ENCODE results near the gene PPP2R5B. TPM values are rescaled to one million over a fixed set of nuclear protein-coding genes. Genes with fewer than 3 reads are reported as not detected.
A peak's percentile ranks its signal among the peaks of the same experiment; 100 is the strongest.

Gene PPP2R5B
- total RNA-seq, 1 donor from 2014 or later = 13.3 TPM

DNA sequence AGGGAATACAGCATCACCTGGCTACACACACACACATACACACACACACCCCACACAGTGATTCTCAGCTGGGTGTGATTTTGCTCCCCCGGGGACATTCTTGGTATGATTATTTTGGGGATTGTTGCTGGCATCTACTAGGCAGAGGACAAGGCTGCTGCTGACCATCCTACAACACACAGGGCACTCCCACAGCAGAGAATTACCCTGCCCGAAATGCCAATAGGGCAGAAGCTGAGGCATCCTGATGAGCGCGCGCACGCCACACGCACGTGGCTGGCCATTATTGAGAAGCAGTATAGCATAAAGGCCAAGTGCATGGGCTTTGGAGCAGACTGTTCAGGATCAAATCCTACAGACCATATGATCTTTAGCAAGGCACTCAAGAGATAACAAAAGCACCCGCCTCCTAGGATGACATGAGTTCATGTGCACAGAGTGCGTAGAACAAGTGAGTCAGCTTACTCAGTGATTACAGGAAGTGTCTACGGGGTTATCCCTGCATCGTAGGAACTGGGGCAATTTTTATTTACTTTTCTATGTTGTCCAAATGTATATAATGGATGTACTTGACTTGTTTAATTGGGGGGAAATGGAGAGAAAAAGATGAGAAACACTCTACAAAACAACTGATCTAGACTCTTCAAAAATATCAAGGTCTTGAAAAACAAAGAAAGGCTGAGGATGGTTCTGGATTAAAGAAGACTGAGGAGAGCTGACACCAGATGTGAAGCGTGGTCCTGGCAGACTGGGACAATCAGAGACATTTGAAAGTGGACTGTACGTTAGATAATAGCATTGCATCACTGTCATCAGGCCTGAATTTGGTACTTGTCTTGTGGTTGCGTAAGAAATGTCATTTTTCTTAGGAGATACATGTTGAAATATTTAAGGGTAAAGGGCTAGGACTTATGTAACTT, 38.9 kb upstream of the PPP2R5B start:
- no peaks in the 10 kb centered on the region for H3K36me3 Mint-ChIP-seq (ENCODE audit: low read depth, unreplicated experiment)
- no peak overlapping the region for H3K27ac Mint-ChIP-seq (ENCODE audit: unreplicated experiment)
- H3K9me3 Mint-ChIP-seq (ENCODE audit: unreplicated experiment) = no peaks in the 10 kb centered on the region
- DNase-seq (ENCODE audit: low spot score) = no peak
- TF ChIP-seq CTCF (IDR thresholded peaks at IDR 0.05; ENCODE audit: unreplicated experiment) = no peak
- H3K27me3 Mint-ChIP-seq (ENCODE audit: unreplicated experiment) = peaks cover 2% of the 10 kb centered on the region
- peaks cover 13% of the 10 kb centered on the region for H3K4me1 Mint-ChIP-seq (ENCODE audit: unreplicated experiment)
- no peak overlapping the region for H3K4me3 Mint-ChIP-seq (ENCODE audit: unreplicated experiment)

- no peaks in the 10 kb centered on the region for H3K36me3 Mint-ChIP-seq (ENCODE audit: low read depth, unreplicated experiment)
- peak overlapping the region; percentile 82 for H3K4me3 Mint-ChIP-seq (ENCODE audit: unreplicated experiment)
- no peak for DNase-seq (ENCODE audit: low spot score)
- peaks cover 5% of the 10 kb centered on the region for H3K27me3 Mint-ChIP-seq (ENCODE audit: unreplicated experiment)
- no peak for TF ChIP-seq CTCF (IDR thresholded peaks at IDR 0.05; ENCODE audit: unreplicated experiment)
- no peaks in the 10 kb centered on the region for H3K9me3 Mint-ChIP-seq (ENCODE audit: unreplicated experiment)
- peaks cover 13% of the 10 kb centered on the region for H3K4me1 Mint-ChIP-seq (ENCODE audit: unreplicated experiment)
- no peak overlapping the region for H3K27ac Mint-ChIP-seq (ENCODE audit: unreplicated experiment)
These were observed 37.2 kb upstream of the PPP2R5B start for GRCh38 chr11:64887234-64887756.

- Mint-ChIP-seq H3K27ac (ENCODE audit: unreplicated experiment) (peak overlapping the region; percentile 80), H3K36me3 (ENCODE audit: low read depth, unreplicated experiment) (no peaks in the 10 kb centered on the region), H3K9me3 (ENCODE audit: unreplicated experiment) (no peaks in the 10 kb centered on the region), H3K4me3 (ENCODE audit: unreplicated experiment) (peak overlapping the region; percentile 77), H3K4me1 (ENCODE audit: unreplicated experiment) (peaks cover 13% of the 10 kb centered on the region), H3K27me3 (ENCODE audit: unreplicated experiment) (peaks cover 5% of the 10 kb centered on the region)
- peak; percentile 86 for DNase-seq (ENCODE audit: low spot score)
- TF ChIP-seq CTCF (IDR thresholded peaks at IDR 0.05; ENCODE audit: unreplicated experiment) = peak; percentile 99
These were observed 36.6 kb upstream of the PPP2R5B start for GRCh38 chr11:64887757-64888405.

DNA sequence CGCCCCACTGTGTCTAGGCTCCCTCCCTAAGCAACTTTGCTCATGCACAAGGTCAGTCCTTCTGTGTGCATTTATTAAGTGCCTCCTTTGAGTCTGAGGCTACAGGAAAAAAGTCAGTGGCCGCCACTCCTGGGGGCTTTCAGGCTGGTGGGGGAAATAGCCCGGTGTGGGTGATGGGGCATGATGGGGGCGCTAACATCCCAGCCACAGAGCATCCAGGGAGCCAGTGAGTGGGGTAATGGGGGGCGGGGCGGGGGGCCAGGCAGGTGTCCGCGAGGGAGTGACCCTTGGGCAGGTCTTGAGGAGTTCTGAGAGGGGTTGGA, 36.1 kb upstream of the PPP2R5B start:
- H3K9me3 Mint-ChIP-seq (ENCODE audit: unreplicated experiment) = no peaks in the 10 kb centered on the region
- H3K36me3 Mint-ChIP-seq (ENCODE audit: low read depth, unreplicated experiment) = no peaks in the 10 kb centered on the region
- DNase-seq (ENCODE audit: low spot score) = no peak
- H3K27me3 Mint-ChIP-seq (ENCODE audit: unreplicated experiment) = peaks cover 5% of the 10 kb centered on the region
- TF ChIP-seq CTCF (IDR thresholded peaks at IDR 0.05; ENCODE audit: unreplicated experiment) = no peak
- peaks cover 13% of the 10 kb centered on the region for H3K4me1 Mint-ChIP-seq (ENCODE audit: unreplicated experiment)
- peak overlapping the region; percentile 77 for H3K4me3 Mint-ChIP-seq (ENCODE audit: unreplicated experiment)
- H3K27ac Mint-ChIP-seq (ENCODE audit: unreplicated experiment) = no peak overlapping the region

Data from endothelial cell (in vitro differentiated cells).